ENCODE results near the gene B4GALT1. TPM values are rescaled to one million over a fixed set of nuclear protein-coding genes. Genes with fewer than 3 reads are reported as not detected.
A peak's percentile ranks its signal among the peaks of the same experiment; 100 is the strongest.

Gene B4GALT1
- total RNA-seq, 1 donor from 2014 or later, result 118 TPM

GRCh38 chr9:33140401-33141360 is 26.5 kb downstream of the B4GALT1 start:
- H3K36me3 Mint-ChIP-seq (ENCODE audit: low read depth), result peaks cover 32% of the 10 kb centered on the region
- POLR2A ChIA-PET, result interaction anchor here (0.6 to 19.6 kb wide), 10 partner anchors 9 to 86 kb away, joined by 3 to 593 read pairs (median 6); partner anchors contain the start of genes B4GALT1 and SMU1
- no peaks in the 10 kb centered on the region for H3K27me3 Mint-ChIP-seq
- H3K9me3 Mint-ChIP-seq, result no peaks in the 10 kb centered on the region
- peak overlapping the region; percentile 75 for H3K4me3 Mint-ChIP-seq
- H3K27ac Mint-ChIP-seq, result peak overlapping the region; percentile 97
- peaks cover 98% of the 10 kb centered on the region for H3K4me1 Mint-ChIP-seq
- DNase-seq, result peak; percentile 30
- no peak for TF ChIP-seq CTCF (IDR thresholded peaks at IDR 0.05)
- peak; percentile 47 for ATAC-seq (ENCODE audit: low read depth)
- CTCF ChIA-PET, result interaction anchor here (1.0 to 3.3 kb wide), 8 partner anchors 10 to 86 kb away, joined by 3 to 19 read pairs (median 7); partner anchors contain the start of gene B4GALT1
- intact Hi-C loops (cut with micrococcal nuclease), result loop anchor here (1.0 kb wide), 4 partner anchors 10 to 27 kb away; partner anchors contain the start of gene B4GALT1

- H3K9me3 Mint-ChIP-seq, result no peaks in the 10 kb centered on the region
- no peak for ATAC-seq (ENCODE audit: low read depth)
- peak overlapping the region; percentile 75 for H3K4me3 Mint-ChIP-seq
- no peak for TF ChIP-seq CTCF (IDR thresholded peaks at IDR 0.05)
- ChIA-PET CTCF (interaction anchor here (1.5 to 3.3 kb wide), 4 partner anchors 10 to 21 kb away, joined by 4 to 19 read pairs (median 11); no protein-coding TSS in a partner anchor), POLR2A (interaction anchor here (0.7 to 19.6 kb wide), 5 partner anchors 9 to 63 kb away, joined by 3 to 593 read pairs (median 35); partner anchors contain the start of genes B4GALT1 and SMU1)
- no peaks in the 10 kb centered on the region for H3K27me3 Mint-ChIP-seq
- peaks cover 36% of the 10 kb centered on the region for H3K36me3 Mint-ChIP-seq (ENCODE audit: low read depth)
- intact Hi-C loops (cut with micrococcal nuclease), result loop anchor here (1.0 kb wide), 2 partner anchors 9 to 13 kb away; no protein-coding TSS in a partner anchor
- DNase-seq, result peak; percentile 17
- H3K4me1 Mint-ChIP-seq, result peaks cover 98% of the 10 kb centered on the region
- H3K27ac Mint-ChIP-seq, result peak overlapping the region; percentile 97
Observed at GRCh38 chr9:33139421-33140228, 27.5 kb downstream of the B4GALT1 start.

- H3K27me3 Mint-ChIP-seq, result no peaks in the 10 kb centered on the region
Observed at GRCh38 chr9:33138768-33139167, 28.4 kb downstream of the B4GALT1 start.

GRCh38 chr9:33137781-33138264 is 29.3 kb downstream of the B4GALT1 start:
- ATAC-seq (ENCODE audit: low read depth), result no peak
- POLR2A ChIA-PET, result interaction anchor here (1.1 to 19.6 kb wide), 7 partner anchors 10 to 64 kb away, joined by 3 to 593 read pairs (median 5); partner anchors contain the start of genes B4GALT1 and SMU1
- CTCF ChIA-PET, result interaction anchor here (0.6 to 1.5 kb wide), 4 partner anchors 12 to 44 kb away, joined by 3 to 7 read pairs (median 4); no protein-coding TSS in a partner anchor
- H3K4me3 Mint-ChIP-seq, result peak overlapping the region; percentile 60
- peak overlapping the region; percentile 97 for H3K27ac Mint-ChIP-seq
- TF ChIP-seq CTCF (IDR thresholded peaks at IDR 0.05), result no peak
- H3K27me3 Mint-ChIP-seq, result no peaks in the 10 kb centered on the region
- intact Hi-C loops (cut with micrococcal nuclease), result no loop called here
- H3K4me1 Mint-ChIP-seq, result peaks cover 97% of the 10 kb centered on the region
- H3K9me3 Mint-ChIP-seq, result no peaks in the 10 kb centered on the region
- peaks cover 52% of the 10 kb centered on the region for H3K36me3 Mint-ChIP-seq (ENCODE audit: low read depth)
- peak; percentile 23 for DNase-seq

More at GRCh38 chr9:33138768-33139167, 28.4 kb downstream of the B4GALT1 start:
- intact Hi-C loops (cut with micrococcal nuclease), result no loop called here
- peaks cover 98% of the 10 kb centered on the region for H3K4me1 Mint-ChIP-seq
- CTCF ChIA-PET, result interaction anchor here (1.5 kb wide), 1 partner anchor 12 kb away, joined by 4 read pairs; no protein-coding TSS in a partner anchor
- no peak for ATAC-seq (ENCODE audit: low read depth)
- H3K4me3 Mint-ChIP-seq, result peak overlapping the region; percentile 60
- POLR2A ChIA-PET, result interaction anchor here (12.3 to 19.6 kb wide), 2 partner anchors 11 to 25 kb away, joined by 291 to 593 read pairs; partner anchors contain the start of gene B4GALT1
- H3K36me3 Mint-ChIP-seq (ENCODE audit: low read depth), result peaks cover 45% of the 10 kb centered on the region
- no peak for TF ChIP-seq CTCF (IDR thresholded peaks at IDR 0.05)
- peak; percentile 16 for DNase-seq
- no peaks in the 10 kb centered on the region for H3K9me3 Mint-ChIP-seq
- peak overlapping the region; percentile 97 for H3K27ac Mint-ChIP-seq

Measured in activated B cell treated with CpG ODN at 0.5 μM for 24 hours (primary cell).